GM23338 (cell line): Measurements from ENCODE around the gene PCSK7. TPM values are rescaled to one million over a fixed set of nuclear protein-coding genes. Genes with fewer than 3 reads are reported as not detected.
"Not testable (repeated sequence)": the region's sequence is repeated elsewhere in the genome, so short reads cannot be mapped to it uniquely, and the experiment has no call there.

ENCODE experiments used
- ATAC-seq: fragments of 200-7000 bp; cut with Tn5 transposase; 3 replicates; pipeline ENCODE4 v1.9.1; 2020
- DNase-seq: peaks from one replicate; pipeline ENCODE4 v3.0.0-alpha.2; 2015; ENCODE audit warnings: low spot score
- H2AFZ ChIP-seq: fragments of 200-600 bp; sonication (generic); 2 replicates; pipeline ENCODE4 v1.8.0; 2016; ENCODE audit warnings: antibody characterized with exemption, mild to moderate bottlenecking, moderate library complexity
- H3F3A ChIP-seq: fragments of 200-600 bp; sonication (generic); replicated peaks from 2 replicates; pipeline ENCODE4 v1.8.0; 2017; ENCODE audit warnings: antibody characterized with exemption, mixed run types, low read depth
- H3K27ac ChIP-seq: fragments of 200-600 bp; sonication (generic); 2 replicates; pipeline ENCODE4 v1.6.1; 2016; ENCODE audit warnings: low read depth
- H3K27me3 ChIP-seq: fragments of 200-600 bp; sonication (generic); 2 replicates; pipeline ENCODE4 v1.8.0; 2016; ENCODE audit warnings: mild to moderate bottlenecking, mixed run types, moderate library complexity; ENCODE audit not compliant: insufficient read depth
- H3K36me3 ChIP-seq: fragments of 200-600 bp; sonication (generic); 2 replicates; pipeline ENCODE4 v1.8.0; 2016; ENCODE audit warnings: mild to moderate bottlenecking; ENCODE audit not compliant: insufficient read depth
- H3K4me1 ChIP-seq: fragments of 200-600 bp; sonication (generic); 2 replicates; pipeline ENCODE4 v1.8.0; 2016; ENCODE audit warnings: mild to moderate bottlenecking, moderate library complexity; ENCODE audit not compliant: insufficient read depth
- H3K4me2 ChIP-seq: fragments of 200-600 bp; sonication (generic); 2 replicates; pipeline ENCODE4 v1.7.1; 2017; ENCODE audit warnings: mixed run types
- H3K4me3 ChIP-seq: fragments of 200-600 bp; sonication (generic); 2 replicates; pipeline ENCODE4 v1.6.1; 2016; ENCODE audit warnings: mixed run types
- H3K79me2 ChIP-seq: fragments of 200-600 bp; sonication (generic); replicated peaks from 2 replicates; pipeline ENCODE4 v1.8.0; 2017; ENCODE audit warnings: mild to moderate bottlenecking; ENCODE audit not compliant: insufficient read depth
- H3K9me2 ChIP-seq: fragments of 200-600 bp; sonication (generic); 2 replicates; pipeline ENCODE4 v1.8.0; 2017; ENCODE audit not compliant: insufficient read depth
- H4K20me1 ChIP-seq: fragments of 200-600 bp; sonication (generic); replicated peaks from 2 replicates; pipeline ENCODE4 v1.8.0; 2017; ENCODE audit warnings: mild to moderate bottlenecking; ENCODE audit not compliant: insufficient read depth
- H3K27ac Mint-ChIP-seq: 2 replicates; pipeline ENCODE4 v1.8.0; 2020; ENCODE audit warnings: inconsistent platforms, mild to moderate bottlenecking, moderate library complexity, mixed read lengths
- H3K27me3 Mint-ChIP-seq: 3 replicates; pipeline ENCODE4 v1.8.0; 2022; ENCODE audit warnings: low read depth, mild to moderate bottlenecking, moderate library complexity, mixed read lengths, inconsistent platforms; ENCODE audit not compliant: insufficient read depth, poor library complexity
- H3K36me3 Mint-ChIP-seq: 3 replicates; pipeline ENCODE4 v1.8.0; 2021; ENCODE audit warnings: low read depth, mild to moderate bottlenecking, inconsistent platforms, moderate library complexity, mixed read lengths
- H3K4me1 Mint-ChIP-seq: 3 replicates; pipeline ENCODE4 v1.8.0; 2020; ENCODE audit warnings: mild to moderate bottlenecking, inconsistent platforms, mixed read lengths
- H3K4me3 Mint-ChIP-seq: 3 replicates; pipeline ENCODE4 v1.8.0; 2021; ENCODE audit warnings: moderate library complexity, mild to moderate bottlenecking, inconsistent platforms, mixed read lengths
- H3K9me3 Mint-ChIP-seq: 3 replicates; pipeline ENCODE4 v1.8.0; 2020; ENCODE audit warnings: moderate library complexity, mild to moderate bottlenecking, inconsistent platforms, mixed read lengths
- CREB1 ChIP-seq: fragments of 250-450 bp; sonication (Bioruptor Pico); IDR thresholded peaks from 2 replicates; pipeline ENCODE4 v1.5.0; 2020; ENCODE audit warnings: low read depth, mild to moderate bottlenecking, moderate library complexity
- ETS1 ChIP-seq: IDR thresholded peaks from 2 replicates; pipeline ENCODE4 v1.6.1; 2016; ENCODE audit warnings: antibody characterized with exemption
- EZH2 ChIP-seq: fragments of 200-600 bp; sonication (generic); IDR thresholded peaks from one replicate; pipeline ENCODE4 v1.8.0; 2017; ENCODE audit warnings: antibody characterized with exemption, mild to moderate bottlenecking, low read depth; ENCODE audit not compliant: unreplicated experiment
- EZH2phosphoT487 ChIP-seq: fragments of 200-600 bp; sonication (generic); IDR thresholded peaks from one replicate; pipeline ENCODE4 v1.8.1; 2018; ENCODE audit warnings: antibody characterized with exemption; ENCODE audit not compliant: unreplicated experiment
- NANOG ChIP-seq: IDR thresholded peaks from 2 replicates; pipeline ENCODE4 v1.6.1; 2016; ENCODE audit warnings: antibody characterized with exemption, borderline replicate concordance
- ZNF462 ChIP-seq: fragments of 250-450 bp; sonication (Bioruptor Pico); IDR thresholded peaks from 2 replicates; pipeline ENCODE4 v1.5.0; 2020; ENCODE audit warnings: mild to moderate bottlenecking, moderate library complexity
- polyA plus RNA-seq: library from polyadenylated mRNA; unstranded; fragments of >200 nt; fragmentation: Nextera tagmentation; extraction: Ambion mirVana; gene quantifications from 2 replicates; pipeline ENCODE4 v1.2.1, GENCODE V29; 2016
- total RNA-seq: library from RNA; depleted of rRNA; stranded (reverse); fragments of >200 nt; shearing (Covaris generic); gene quantifications from 2 replicates; pipeline ENCODE4 v1.2.3, GENCODE V29; 2014

The PCSK7 gene
- total and polyA plus RNA-seq, 2 experiments from 2014 or later, result 12.4 to 46.4 TPM

- no peak for TF ChIP-seq ZNF462 (CRISPR knock-in tag)
- TF ChIP-seq EZH2, result no peak
These were observed 46.5 kb upstream of the PCSK7 start (continued) for GRCh38 chr11:117278347-117278746.

GRCh38 chr11:117273550-117274289 is 41.8 kb upstream of the PCSK7 start:
- peak; percentile 59 for DNase-seq
- no peaks in the 10 kb centered on the region for H3F3A ChIP-seq
- no peaks in the 10 kb centered on the region for H3K27me3 Mint-ChIP-seq
- peaks cover under 1% of the 10 kb centered on the region; the same call in 1 of the 2 replicates for H3K27me3 ChIP-seq
- ATAC-seq, result peak; percentile 65; the same call in 2 of the 3 replicates
- H4K20me1 ChIP-seq, result peaks cover 11% of the 10 kb centered on the region; the same call in 1 of the 2 replicates
- H3K27ac Mint-ChIP-seq, result peak overlapping the region; percentile 77
- H3K9me2 ChIP-seq, result no peaks in the 10 kb centered on the region
- H3K36me3 ChIP-seq, result no peaks in the 10 kb centered on the region
- H3K36me3 Mint-ChIP-seq, result peaks cover 3% of the 10 kb centered on the region; the same call in 1 of the 3 replicates
- no peaks in the 10 kb centered on the region for H3K79me2 ChIP-seq
- H3K4me2 ChIP-seq, result no peak overlapping the region
- no peaks in the 10 kb centered on the region for H3K4me1 ChIP-seq
- H3K4me3 ChIP-seq, result no peak overlapping the region
- H2AFZ ChIP-seq, result no peak overlapping the region
- no peak for TF ChIP-seq NANOG
- TF ChIP-seq ETS1, result no peak
- TF ChIP-seq EZH2phosphoT487, result no peak
- 0 out of 2 replicates have a peak, but pooled peaks have one; percentile 15 for TF ChIP-seq CREB1 (CRISPR knock-in tag)
- H3K4me1 Mint-ChIP-seq, result peaks cover 7% of the 10 kb centered on the region
- H3K4me3 Mint-ChIP-seq, result no peak overlapping the region
- no peaks in the 10 kb centered on the region for H3K9me3 Mint-ChIP-seq
- no peak overlapping the region for H3K27ac ChIP-seq

GRCh38 chr11:117272175-117272574 is 40.3 kb upstream of the PCSK7 start:
- H4K20me1 ChIP-seq, result peaks cover 18% of the 10 kb centered on the region; the same call in 1 of the 2 replicates
- H3K9me2 ChIP-seq, H3K27me3 Mint-ChIP-seq, H3K27me3 ChIP-seq, H3K27ac ChIP-seq, H3K27ac Mint-ChIP-seq, H3K36me3 Mint-ChIP-seq, H3F3A ChIP-seq, H3K4me3 ChIP-seq, H3K36me3 ChIP-seq, H3K79me2 ChIP-seq, ATAC-seq, H2AFZ ChIP-seq, H3K4me1 Mint-ChIP-seq, H3K9me3 Mint-ChIP-seq, DNase-seq, H3K4me1 ChIP-seq, H3K4me2 ChIP-seq, H3K4me3 Mint-ChIP-seq: not testable (repeated sequence)
